LoVo (cell line): Measurements from ENCODE around the gene KIAA0825.
"Not testable (repeated sequence)": the region's sequence is repeated elsewhere in the genome, so short reads cannot be mapped to it uniquely, and the experiment has no call there.

ENCODE experiments used
- DNase-seq: peaks from one replicate; pipeline ENCODE4 v3.0.0-alpha.2; 2016; ENCODE audit warnings: low spot score

Gene KIAA0825

DNA sequence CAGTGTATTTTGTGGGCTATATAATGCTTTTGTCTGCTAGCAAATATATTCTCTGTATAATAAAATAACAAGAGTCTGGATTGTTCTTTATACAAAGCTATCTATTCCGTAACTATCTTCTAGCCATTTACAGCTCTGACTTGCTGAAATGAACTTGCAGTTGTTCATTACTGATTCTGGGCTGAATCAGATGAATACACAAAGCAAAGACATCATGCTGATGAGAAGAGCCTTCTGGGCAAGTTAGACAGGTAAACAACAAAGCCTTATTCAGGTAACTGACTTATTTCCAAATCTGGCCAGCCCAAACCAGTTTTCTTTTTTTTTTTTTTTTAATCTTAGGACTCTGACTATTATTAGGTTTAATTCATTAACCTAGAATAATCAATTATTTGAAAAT, 255.5 kb downstream of the KIAA0825 start:
- DNase-seq: no peak

DNA sequence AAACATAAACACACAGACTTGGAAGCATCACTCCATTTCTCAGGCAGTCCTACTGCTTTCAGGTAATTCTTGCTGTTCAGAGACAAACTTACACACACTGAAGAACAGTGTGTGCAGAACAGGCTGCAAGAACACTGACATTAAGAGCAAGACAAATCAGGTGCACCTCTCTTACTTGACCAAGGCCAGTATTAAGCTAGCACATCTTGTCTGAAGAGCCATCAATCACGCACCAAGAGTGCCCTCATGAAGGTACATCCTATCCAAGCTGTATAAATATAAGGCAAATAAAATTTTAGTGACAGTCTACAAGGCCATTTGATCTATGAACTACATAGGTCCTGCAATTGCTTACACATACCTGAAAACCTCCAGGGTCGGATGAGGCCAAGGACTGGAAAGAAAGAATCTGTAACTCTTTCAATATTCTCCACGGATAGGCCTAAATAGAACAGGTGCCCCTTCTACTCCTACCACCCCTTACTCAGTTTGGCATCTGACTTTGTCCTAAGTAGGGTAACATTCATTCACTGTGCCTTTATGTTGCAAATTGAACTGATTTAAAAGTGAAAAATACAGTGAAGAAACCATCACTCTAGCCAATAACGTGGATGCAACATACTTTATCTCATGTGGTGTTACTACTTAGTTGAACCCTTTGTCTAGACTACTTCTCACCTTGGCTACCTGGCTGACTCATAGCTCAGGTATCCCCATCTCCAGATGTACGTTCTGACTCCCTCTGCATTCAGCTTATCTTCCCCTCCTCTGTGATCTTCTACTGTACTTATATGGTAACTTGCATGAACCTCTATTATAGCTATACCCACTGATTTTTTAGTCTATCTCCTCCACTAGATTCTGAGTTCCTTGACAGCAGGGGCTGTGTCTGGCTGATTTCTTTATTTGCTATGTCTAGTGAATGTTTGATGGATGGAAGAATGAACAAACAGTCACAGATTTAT, 256.3 kb downstream of the KIAA0825 start:
- no peak for DNase-seq

DNA sequence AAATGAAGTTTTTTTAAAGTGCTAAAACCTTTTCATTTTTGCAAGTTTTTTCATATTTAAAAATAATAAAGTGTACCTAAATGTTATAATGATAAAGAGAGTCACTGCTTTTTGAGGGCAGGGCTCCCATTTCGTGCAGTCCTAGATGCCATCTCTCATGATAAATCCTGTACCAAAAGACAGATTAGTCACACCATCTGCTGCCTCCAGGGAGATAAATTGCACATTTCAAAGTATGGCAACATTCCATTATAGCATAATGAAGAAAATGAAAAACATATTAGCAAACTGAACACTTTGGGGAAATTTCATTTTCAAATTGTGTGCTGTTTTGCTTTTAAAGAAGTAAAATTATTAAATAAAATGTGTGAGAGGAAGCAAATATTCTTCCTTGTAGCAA, 257.2 kb downstream of the KIAA0825 start:
- DNase-seq: no peak

DNA sequence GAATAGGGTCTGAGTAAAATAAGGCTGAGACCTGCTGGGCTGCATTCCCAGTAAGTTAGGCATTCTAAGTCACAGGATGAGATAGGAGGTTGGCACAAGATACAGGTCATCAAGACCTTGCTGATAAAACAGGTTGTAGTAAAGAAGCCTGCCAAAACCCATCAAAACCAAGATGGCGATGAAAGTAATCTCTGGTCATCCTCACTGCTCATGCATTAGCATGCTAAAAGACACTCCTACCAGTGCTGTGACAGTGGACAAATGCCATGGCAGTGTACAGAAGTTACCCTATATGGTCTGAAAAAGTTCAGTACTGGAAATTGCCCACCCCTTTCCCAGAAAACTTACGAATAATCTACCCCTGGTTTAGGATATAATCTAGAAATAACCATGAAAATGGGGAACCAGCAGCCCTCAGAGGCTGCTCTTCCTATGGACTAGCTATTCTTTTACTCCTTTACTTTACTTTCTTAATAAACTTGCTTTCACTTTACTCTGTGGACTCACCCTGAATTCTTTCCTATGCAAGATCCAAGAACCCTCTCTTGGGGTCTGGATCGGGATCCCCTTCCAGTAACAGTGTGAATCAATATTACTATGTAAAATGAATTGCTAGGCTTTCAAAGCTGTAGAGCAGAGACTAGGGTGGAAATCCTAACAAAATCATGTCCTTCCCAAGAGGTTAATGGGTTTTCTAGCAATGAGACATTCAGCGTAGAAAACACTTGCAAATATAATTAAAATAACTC, 257.8 kb downstream of the KIAA0825 start:
- no peak for DNase-seq

DNA sequence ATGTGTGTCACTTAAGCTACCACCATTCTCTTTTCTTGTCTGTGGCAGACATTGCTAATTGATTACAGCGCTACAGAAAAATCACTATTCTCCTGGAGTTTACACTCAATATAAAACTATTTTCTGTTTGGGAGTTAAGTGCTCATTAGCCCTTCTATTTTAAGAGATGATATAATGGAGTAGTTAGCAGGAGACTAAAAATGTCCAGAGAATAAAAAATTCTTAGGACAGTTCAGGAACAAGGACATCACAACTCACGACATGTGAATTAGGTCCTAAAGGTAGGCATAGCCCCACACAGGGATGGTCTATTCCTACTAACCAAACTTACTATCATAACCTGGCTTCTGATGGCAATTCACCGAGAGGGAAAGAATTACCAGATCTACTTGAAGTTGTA, 258.5 kb downstream of the KIAA0825 start:
- DNase-seq: no peak

DNA sequence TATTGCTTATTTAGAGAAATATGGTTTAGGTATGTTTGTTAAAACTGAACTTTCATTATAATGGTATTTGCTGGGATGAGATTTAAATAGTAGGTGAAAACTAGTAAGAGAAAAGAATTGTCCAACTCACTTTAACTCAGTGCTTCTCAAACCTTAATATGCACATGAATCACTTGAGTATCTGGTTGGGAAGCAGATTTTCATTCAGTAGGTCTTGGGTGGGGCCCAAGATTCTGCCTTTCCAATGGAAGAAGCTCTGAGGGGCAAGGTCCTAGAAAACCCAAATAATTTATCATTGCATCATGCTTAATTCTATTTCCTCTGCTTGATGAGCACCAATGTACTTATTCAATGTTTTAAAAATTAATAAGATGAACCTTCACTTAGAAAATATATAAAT, 262.6 kb downstream of the KIAA0825 start:
- DNase-seq: no peak

DNA sequence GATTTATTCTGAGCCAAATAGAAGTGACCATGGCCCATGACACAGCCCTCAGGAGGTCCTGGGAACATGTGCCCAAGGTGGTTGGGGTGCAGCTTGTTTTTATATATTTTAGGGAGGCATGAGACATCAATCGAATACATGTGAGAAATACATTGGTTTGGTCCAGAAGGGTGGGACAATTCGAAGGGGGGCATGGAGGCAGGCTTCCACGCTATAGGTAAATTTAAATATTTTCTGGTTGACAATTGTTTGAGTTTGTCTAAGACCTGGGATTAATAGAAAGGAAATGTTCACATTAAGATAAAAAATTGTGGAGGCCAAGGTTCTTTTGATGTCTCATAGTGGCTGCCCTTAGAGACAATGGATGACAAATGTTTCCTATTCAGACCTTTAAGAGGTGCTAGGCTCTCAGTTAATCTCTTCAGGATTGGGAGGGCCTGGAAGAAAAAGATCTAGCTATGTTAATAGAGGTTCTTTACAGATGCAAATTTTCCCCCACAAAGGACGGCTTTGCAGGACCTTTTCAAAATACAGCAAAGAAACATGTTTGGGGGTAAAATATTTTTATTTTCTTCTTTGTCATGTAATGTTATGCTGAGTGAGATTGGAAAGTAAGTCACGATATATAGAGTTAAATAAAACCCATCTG, 263.4 kb downstream of the KIAA0825 start:
- DNase-seq: not testable (repeated sequence)

DNA sequence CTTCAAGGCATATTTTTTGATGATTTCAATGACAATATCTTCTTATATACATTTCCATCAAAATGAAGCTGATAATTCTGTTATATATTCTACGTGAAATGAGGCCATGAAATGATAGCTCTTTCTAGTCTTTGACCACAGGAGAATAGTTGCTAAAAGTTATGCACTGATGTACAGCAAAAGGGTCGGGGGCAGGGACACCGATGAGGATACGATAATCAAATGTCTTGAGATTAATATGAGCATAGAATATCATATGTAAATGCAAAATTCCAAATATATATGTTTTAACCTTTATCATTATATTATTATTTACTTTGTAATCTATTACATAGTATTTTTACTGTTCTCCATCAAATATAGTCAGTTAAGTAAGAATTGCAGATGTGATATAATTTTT, 264.8 kb downstream of the KIAA0825 start:
- DNase-seq: no peak

DNA sequence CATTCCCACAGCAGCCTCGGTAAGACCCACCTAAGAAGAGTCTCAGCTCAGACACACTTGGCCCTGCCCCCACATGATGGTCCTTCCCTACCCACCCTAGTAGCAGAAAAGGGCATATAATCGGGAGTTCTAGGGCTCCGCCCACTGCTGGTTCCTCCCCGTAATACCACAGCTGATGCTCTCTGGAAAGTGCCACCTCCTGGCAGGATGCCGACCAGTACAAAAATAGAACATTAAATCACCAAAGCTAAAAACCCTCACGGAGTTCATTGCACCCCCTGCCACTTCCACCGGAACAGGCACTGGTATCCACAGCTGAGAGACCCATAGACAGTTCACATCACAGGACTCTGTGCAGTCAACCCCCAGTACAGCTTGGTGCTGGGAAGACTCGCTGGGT, 271.3 kb downstream of the KIAA0825 start:
- DNase-seq: no peak

DNA sequence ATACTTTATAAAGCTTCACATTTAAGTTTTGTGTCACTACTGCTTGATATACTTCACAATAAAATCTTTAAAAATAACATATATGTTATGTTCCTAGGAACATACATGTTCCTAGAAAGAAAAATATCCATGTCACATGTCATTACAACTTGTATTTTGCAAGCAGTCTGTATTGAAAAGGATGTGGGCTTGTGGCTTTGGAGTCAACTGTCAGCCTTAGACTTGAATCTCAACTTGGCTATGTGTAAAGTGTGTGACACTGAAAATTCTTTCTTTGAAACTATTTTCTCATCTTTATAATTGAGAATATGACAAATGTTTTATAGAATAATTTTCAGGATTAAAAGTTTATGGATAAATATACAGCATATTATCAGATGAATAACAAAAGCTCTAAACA, 273.1 kb downstream of the KIAA0825 start:
- no peak for DNase-seq

DNA sequence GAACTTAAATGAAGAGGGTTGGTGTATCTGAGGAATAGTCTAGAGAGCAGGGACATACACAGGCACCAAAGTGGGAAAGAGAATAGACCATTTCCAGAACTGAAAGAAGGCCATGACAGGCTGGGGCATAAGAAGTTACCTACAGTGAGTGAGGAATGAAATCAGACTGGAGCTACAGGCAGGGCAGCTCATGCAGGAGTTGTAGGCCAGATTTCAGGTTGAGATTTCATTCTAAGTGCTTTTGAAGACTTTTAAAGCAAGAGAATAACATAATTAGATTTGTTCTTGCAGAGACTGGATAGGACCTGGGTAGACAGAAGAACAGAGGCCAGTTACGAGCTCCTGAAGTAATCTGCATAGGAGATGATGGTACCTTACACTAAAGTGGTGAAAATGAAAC, 280.8 kb downstream of the KIAA0825 start:
- no peak for DNase-seq

DNA sequence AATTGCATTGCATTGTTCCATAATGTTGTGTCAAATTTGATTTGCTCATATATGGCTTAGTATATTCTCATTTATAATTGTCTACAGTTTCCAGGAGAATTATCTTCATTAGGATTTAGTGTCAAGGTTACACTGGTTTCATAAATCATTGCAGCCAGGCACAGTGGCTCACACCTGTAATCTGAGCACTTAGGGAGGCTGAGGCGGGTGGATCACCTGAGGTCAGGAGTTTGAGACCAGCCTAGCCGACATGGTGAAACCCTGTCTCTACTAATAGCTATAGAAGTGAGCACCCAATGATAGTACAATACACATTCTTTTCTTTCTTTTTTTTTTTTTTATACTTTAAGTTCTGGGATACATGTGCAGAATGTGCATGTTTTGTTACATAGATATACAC, 282.5 kb downstream of the KIAA0825 start:
- DNase-seq: no peak

DNA sequence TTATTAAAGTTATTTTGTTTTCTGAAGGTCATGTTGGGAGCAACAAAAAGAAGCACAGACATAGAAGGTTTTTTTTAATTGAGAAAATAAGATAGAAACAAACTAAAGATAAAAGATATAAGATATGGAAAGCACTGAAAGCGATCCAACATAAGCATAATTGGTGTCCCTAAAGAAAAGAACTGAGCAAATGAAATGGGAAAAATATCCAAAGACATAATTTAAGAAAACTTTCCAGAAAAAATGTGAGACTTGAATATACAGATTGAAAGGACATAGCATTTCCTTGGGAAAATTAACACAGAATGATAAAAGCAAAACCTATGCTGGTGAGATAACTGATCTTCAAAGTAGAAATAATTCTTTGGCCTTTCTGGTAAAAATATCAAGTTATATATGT, 289.3 kb downstream of the KIAA0825 start:
- DNase-seq: no peak

DNA sequence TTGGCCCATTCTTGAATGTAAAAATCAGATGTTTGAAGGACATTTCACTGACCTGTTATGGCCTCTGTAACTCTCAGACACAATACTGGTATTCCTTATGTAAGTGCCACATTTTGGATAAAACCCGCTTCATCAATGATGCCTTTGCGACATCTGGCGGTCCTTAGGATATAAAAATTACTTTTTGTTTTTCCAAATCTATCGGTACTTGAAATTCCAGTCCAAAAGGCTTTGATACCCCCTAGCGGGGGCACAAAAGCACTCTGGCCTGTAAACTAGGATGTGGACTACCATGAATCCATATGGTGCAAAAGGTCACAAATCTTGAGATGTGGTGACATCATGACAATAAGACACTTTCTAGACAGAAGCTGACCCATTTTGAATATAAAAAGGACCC, 291.8 kb downstream of the KIAA0825 start:
- DNase-seq: no peak

DNA sequence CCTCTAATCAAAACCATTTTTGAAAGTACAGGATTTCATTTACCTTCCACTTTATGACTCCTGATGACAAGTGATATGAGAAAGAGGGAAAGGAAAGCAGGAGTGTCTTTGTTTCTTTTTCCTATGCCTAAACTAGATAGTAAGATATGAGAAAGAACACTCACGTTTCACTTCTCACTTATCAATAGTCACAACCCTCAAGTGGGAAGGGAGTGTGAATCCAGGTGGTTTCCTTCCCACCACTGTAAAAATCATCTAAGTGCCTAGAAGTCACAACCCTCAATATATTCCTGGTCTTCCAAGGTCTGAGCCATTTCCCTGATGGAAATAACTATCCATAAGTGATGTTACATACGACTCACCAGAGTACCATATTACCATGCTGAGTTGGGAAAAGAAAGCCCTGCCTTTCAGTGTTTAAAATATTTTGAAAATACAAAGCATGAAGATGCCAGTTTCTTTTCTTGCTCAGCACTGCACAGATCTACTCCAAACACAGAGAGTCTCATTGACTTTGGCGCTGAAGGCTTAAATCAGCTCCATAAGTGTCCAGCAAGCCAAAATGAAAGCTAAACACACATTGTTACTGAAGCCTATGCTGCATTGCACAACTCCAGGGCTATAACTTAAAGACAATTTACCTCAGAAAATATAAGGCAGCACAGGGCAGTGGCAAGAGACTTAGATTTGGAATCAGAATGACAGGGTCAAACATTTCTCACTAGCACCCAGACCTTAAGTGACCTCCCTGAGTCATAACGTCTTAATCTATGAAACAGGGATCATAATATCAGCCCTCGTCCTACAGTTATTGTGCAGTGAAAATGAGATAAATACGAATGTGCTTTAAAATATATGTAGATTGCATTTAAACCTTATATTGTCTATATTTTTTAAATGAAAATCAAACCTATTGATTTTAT, 301.2 kb downstream of the KIAA0825 start:
- DNase-seq: no peak

DNA sequence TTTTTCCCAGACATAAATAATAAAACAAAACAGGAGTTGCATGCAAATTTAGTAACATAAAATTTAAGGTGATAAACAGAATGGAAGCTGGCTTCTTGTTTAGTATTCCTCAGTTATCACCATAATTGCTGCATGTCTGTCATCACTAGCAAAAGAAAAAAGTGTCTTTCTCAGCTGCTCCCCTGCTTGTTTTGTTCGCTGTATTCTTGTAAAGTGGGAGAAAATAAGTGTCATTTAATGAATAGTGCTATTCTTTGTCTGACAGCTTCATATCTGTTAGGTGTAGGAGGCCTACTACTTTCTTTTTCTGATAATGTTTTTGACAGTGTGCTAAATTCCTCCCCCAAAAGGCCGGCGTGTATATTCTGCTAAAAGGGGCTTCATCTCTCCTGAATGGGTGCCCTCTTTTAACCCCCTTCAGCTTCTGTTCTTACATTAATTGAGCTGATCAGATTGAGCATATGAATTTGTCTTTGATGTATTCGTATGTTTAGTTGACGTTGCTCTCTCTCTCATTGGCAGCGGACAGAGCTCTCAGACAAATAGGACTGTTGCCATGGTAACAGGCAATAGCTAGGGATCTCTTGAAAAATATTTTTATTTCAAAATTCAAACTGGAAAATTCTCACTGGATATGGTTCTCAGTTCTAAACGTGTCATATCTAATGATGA, 303.8 kb downstream of the KIAA0825 start:
- DNase-seq: no peak

DNA sequence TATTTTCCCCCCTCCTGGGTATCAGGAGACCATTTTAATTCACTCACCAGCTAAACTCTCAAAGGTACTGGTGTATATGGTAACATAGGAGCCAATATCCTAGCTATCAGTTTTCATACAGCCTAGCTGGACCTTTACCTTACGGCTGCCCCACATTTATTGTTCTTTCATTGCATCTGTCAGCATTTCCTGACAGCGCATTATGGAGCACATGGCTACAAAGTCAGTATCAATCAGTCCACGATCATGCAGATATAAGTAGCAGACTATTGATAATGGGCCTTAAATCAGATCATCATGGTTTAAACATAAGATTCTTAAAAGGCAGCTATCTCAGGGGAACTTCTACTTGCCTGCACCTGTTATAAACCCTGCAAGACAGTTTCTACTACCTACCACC, 304.7 kb downstream of the KIAA0825 start:
- DNase-seq: no peak

DNA sequence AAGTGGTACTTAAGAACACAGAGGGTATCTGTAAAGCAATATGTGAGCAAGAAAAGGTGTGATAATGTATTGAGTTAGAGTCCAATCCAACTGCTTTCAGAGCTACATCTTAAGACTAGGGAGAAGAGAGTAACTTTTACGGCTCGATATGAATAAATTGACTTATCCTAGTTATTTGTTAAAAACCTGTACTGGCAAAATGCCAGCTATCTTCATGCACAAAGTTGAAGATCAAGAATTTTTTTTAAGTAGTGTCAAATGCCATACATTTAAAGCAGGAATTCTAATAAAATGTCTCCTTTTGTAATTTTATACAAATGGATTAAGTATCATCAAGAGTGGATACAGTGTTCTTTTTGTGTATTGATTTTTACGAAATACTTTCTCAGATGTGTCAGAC, 305.2 kb downstream of the KIAA0825 start:
- no peak for DNase-seq

DNA sequence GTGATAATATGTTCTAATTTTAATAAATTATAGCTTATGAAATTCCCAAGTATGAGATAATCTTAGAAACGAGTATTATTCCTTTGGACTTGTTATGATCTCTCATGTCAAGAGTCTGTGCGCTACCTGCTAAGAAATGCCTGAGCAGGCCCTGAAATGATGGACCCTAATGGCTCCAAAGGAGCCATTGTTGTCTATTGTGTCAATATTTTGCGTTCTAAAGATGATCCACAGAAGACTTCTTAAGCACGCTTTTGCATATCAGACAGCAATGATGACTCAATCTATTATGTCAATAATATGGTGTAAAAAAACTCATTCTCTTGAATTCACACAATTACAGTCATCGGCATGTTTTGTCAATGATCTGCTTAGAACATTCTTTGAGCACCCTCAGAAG, 306.1 kb downstream of the KIAA0825 start:
- no peak for DNase-seq

DNA sequence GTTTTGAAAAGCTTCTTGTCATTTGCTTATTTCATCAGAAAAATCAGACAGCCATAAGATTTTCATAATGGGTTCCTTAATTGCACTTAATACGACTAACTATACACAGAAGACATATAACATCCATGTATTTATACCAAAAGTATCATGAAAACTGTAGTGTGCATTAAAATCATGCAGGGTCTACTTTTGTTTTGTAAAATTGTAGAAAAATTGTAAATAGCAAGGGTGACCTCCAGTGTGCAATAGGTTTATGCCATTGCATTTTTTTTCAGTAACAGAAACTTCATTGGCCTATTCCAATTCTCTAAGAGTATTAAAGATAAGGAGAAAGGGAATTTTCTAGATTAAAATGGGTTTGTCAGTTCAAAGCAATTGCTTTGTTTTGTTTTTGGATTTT, 307.6 kb downstream of the KIAA0825 start:
- DNase-seq: no peak

DNA sequence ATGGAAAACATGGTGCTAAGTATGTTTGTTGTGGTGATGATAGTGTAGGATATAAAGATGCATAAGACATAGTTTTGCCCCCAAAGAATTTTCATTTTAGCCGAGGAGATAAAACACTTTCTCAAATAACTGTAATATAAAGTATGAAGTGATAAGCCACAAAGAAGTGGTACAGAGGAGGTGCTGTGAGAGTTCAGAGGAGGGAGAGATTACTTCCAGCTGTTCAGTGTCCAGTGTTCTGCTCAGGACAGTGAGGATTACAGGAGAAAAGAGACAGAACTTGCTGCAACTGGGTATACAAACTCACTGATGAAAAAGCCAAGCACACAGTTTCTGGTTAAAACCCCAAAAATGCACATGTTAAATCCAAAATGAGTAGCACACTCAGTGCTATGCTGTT, 309.3 kb downstream of the KIAA0825 start:
- no peak for DNase-seq
